Measurements from ENCODE around the gene GPLD1.

The GPLD1 gene

GRCh38 chr6:24489881-24490280 is 503 bp upstream of the GPLD1 start:
- intact Hi-C loops (cut with DNase I; ENCODE audit: low total_unique reads): no loop called here
- Histone ChIP-seq H3K36me3 (no peaks in the 10 kb centered on the region), H3K4me3 (no peak overlapping the region), H3K9me3 (no peaks in the 10 kb centered on the region), H3K4me1 (peaks cover 0 to 9% (median 0%) of the 10 kb centered on the region in 4 donors), H3K27ac (no peak overlapping the region), H3K27me3 (no peaks in the 10 kb centered on the region)
- no peak for TF ChIP-seq CTCF (IDR thresholded peaks at IDR 0.05)
- DNase-seq: no peak

GRCh38 chr6:24486065-24486464 is 3.3 kb downstream of the GPLD1 start:
- no peak for TF ChIP-seq CTCF (IDR thresholded peaks at IDR 0.05)
- H3K36me3 ChIP-seq: no peaks in the 10 kb centered on the region
- no peaks in the 10 kb centered on the region for H3K9me3 ChIP-seq

GRCh38 chr6:24484657-24485323 is 4.6 kb downstream of the GPLD1 start:
- no peak for TF ChIP-seq CTCF (IDR thresholded peaks at IDR 0.05)
- no peaks in the 10 kb centered on the region for H3K36me3 ChIP-seq
- intact Hi-C loops (cut with DNase I; ENCODE audit: low total_unique reads): loop anchor here (5.0 kb wide), 1 partner anchor 47 kb away; no protein-coding TSS in a partner anchor
- no peak overlapping the region for H3K27ac ChIP-seq
- no peaks in the 10 kb centered on the region for H3K4me1 ChIP-seq
- no peak overlapping the region for H3K4me3 ChIP-seq
- H3K27me3 ChIP-seq: no peaks in the 10 kb centered on the region
- no peaks in the 10 kb centered on the region for H3K9me3 ChIP-seq
- no peak for DNase-seq

More at GRCh38 chr6:24486065-24486464, 3.3 kb downstream of the GPLD1 start:
- DNase-seq: no peak
- no peak overlapping the region for H3K27ac ChIP-seq
- H3K4me3 ChIP-seq: no peak overlapping the region
- H3K4me1 ChIP-seq: no peaks in the 10 kb centered on the region
- intact Hi-C loops (cut with DNase I; ENCODE audit: low total_unique reads): no loop called here
- no peaks in the 10 kb centered on the region for H3K27me3 ChIP-seq

GRCh38 chr6:24481449-24481848 is 7.9 kb downstream of the GPLD1 start:
- H3K4me1 ChIP-seq: no peaks in the 10 kb centered on the region
- TF ChIP-seq CTCF (IDR thresholded peaks at IDR 0.05): no peak
- no peaks in the 10 kb centered on the region for H3K27me3 ChIP-seq
- no peaks in the 10 kb centered on the region for H3K36me3 ChIP-seq
- intact Hi-C loops (cut with DNase I; ENCODE audit: low total_unique reads): loop anchor here (5.0 kb wide), 1 partner anchor 44 kb away; no protein-coding TSS in a partner anchor
- H3K27ac ChIP-seq: no peak overlapping the region
- DNase-seq: no peak
- H3K9me3 ChIP-seq: no peaks in the 10 kb centered on the region
- no peak overlapping the region for H3K4me3 ChIP-seq

- Histone ChIP-seq H3K4me1 (no peaks in the 10 kb centered on the region), H3K36me3 (no peaks in the 10 kb centered on the region), H3K27ac (no peak overlapping the region), H3K4me3 (no peak overlapping the region), H3K9me3 (no peaks in the 10 kb centered on the region), H3K27me3 (no peaks in the 10 kb centered on the region)
- DNase-seq: no peak
- no peak for TF ChIP-seq CTCF (IDR thresholded peaks at IDR 0.05)
- intact Hi-C loops (cut with DNase I; ENCODE audit: low total_unique reads): loop anchor here (5.0 kb wide), 1 partner anchor 43 kb away; no protein-coding TSS in a partner anchor
Observed at GRCh38 chr6:24480705-24481104, 8.7 kb downstream of the GPLD1 start.

All from tibial artery (tissue), 4 donors.